GM19238 (cell line): ENCODE measurements around the gene COL25A1.
"Not testable (repeated sequence)": the region's sequence is repeated elsewhere in the genome, so short reads cannot be mapped to it uniquely, and the experiment has no call there.

Experiments used
- DNase-seq: peaks from one replicate; pipeline ENCODE4 v3.0.0; 2011; ENCODE audit warnings: low spot score; ENCODE audit not compliant: insufficient read length

COL25A1 gene

DNA sequence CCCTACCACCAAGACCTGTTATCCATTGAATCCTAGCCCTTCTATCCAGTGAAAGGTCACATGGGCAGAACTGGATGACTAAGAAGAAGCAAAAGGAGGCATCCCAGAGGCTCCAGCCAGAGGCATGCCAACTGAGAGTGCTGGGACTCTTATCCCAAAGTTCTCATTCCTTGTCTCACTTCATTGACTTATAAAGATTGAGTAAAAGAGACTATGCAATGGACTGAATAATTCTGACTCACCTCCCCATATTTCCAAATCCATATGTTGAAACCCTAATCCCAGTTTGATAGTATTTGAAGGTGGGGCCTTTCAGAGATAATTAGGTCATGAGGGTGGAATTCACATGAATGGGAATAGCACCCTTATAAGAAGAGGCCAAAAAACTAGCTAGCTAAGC lies 131.4 kb downstream of the COL25A1 start:
- no peak for DNase-seq

DNA sequence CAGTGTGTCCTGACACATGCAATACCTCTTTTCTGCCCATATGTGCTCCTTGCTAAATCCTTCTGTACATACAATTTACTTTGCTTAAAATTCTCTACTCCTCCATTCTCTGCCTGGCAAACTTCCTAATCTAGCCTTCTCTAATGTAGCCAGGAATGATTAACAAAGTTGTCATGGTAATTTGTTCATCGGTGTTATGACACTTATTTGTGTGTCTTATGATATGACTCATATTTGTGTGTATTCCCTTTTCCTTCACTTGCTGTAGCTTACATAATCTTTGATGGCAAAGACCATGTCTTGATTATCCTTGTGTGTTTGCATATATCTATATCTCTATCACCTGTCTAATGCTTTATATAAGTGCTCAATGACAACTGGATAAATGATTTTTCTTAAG lies 133.3 kb downstream of the COL25A1 start:
- DNase-seq, result no peak

DNA sequence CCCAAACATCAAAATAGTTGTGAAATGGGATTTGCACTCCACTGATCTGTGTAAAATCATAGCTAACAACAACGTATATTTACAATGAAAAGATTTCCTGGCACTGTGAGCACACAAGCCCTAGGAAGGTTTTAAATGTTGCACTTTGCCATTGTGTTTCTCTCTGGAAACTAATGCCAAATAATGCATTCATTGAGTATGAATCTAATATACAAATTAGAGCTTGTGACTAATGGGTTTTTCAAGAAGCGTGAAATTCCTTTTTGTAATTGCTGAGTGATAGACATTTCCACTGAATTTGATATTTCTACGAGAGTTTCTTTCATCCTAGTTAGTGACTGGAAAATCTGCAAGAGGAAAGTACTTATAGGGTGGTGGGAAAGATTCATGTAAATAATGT lies 135.9 kb downstream of the COL25A1 start:
- DNase-seq, result no peak

GRCh38 chr4:109166126-109166525 lies 136.3 kb downstream of the COL25A1 start:
- DNase-seq, result no peak

DNA sequence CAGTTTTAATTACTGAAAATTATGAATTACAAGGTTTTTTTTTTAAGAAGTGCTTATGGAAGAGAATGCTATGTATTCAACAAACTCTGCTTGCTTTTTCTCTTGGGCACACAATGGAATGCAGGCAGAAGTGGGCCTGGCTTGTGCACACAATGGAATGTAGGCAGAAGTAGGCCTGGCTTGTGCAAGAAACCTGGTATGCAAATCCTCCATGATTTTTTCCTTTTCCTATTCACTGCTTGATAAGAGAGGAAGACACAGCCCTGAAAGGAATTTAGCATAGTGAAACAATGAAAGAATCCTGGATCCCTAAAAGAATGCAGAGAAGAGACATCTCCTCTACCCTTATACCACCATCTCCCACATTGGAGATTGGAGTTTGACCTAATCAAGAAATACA lies 138.4 kb downstream of the COL25A1 start:
- DNase-seq, result no peak

GRCh38 chr4:109163493-109163892 lies 139.0 kb downstream of the COL25A1 start:
- DNase-seq, result no peak

GRCh38 chr4:109162759-109163158 lies 139.7 kb downstream of the COL25A1 start:
- DNase-seq, result no peak

DNA sequence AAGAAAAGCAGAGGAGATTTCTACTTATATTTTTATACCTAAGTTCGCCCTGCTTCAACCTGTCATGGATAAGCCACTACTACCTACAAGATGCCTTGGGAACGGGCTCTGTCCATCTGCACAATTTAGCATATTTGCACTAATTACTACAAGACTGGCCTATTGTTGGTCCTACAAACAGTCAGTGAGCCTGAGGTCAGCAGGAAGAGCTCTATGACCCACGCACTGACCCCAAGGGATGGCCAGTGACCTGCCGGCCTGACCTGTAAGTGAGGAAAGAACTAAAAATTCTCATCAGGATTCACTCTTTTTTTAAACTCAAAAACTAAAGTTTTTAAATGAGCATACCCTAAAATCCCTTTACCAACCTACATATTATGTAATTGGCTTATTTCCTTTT lies 142.0 kb downstream of the COL25A1 start:
- DNase-seq, result no peak

- DNase-seq, result no peak
Observed at GRCh38 chr4:109157696-109158095, 144.8 kb downstream of the COL25A1 start.

DNA sequence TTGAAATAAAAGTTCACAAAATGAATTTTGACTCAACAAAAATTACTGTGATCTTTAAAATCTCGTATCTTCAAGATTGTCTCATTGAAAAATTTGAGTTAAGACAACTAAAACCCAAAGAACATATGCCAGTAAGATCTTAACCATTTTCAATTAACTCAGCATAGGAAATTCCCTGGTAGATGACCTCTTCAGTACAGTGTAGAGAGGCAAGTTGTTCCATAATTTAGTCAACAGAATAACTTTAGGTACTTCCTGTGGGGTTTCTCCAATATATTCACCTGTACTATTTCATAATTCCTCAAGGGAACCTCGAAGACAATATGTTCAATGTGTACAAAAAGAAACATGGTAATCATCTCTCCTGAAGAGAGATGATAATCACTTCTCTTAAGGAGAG lies 145.3 kb downstream of the COL25A1 start:
- DNase-seq, result no peak

DNA sequence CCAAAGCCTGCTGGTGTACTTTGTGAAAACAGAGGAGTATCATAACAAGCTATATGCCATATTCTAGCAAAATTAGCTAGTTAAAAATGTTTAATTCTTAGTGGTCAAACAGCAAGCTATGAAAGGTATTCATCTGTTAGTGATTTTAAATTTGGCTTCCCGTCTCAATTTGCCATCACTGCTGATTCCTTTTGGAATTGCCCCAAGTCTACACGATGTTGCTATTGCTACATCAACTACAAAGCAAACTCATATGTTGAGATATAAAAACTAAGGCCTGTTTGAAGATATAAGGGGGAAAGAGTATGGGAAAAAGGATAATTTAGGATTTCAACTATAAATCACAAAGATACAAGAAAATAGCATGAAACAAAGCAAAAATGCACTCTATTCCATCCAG lies 146.1 kb downstream of the COL25A1 start:
- DNase-seq, result no peak

DNA sequence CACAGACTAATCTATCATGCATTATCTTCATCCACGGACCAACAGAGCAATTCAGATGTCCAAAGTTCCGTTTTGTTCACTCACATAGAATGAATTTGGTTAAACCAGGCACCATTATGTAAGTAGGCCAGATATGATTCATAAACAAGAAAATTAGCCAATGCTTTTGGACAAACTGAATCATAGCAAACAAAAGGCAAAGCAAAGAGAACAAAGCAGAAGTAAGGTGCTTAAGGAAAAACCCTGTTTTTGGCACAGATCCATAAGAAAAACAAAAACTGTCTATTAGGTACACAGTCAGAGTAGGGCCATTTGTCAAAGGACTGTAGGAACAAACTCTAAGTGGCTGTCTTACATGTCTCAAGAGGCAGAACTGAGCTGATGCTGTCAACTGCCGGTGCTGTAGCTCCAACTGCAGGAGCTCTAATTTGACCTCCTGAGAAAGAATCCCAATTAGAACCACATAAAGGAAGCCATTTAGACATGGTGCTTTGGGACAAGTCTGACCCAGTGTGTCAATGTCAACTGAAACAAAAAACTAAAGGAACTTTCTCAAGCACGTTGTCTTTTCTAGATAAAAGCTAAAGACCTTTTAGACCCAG lies 146.7 kb downstream of the COL25A1 start:
- DNase-seq, result no peak

DNA sequence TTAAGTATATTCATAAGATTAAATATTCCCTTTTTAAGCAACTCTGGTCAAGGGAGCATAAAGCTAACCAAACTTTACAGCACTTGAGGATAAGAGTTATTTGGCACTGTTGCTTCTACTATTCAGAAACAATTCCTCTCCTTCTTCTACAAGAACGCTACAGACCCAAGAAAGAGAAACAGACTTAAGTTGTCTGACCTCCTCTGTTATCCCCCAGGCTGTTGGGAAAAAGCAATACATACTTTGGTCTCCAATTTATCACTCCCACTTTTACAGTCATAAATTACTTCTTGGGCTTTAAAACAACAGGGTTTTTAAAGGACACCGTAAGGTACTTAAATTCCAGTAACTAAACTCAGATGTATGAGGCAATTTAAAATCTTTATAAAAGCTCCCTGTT lies 147.4 kb downstream of the COL25A1 start:
- DNase-seq, result no peak

DNA sequence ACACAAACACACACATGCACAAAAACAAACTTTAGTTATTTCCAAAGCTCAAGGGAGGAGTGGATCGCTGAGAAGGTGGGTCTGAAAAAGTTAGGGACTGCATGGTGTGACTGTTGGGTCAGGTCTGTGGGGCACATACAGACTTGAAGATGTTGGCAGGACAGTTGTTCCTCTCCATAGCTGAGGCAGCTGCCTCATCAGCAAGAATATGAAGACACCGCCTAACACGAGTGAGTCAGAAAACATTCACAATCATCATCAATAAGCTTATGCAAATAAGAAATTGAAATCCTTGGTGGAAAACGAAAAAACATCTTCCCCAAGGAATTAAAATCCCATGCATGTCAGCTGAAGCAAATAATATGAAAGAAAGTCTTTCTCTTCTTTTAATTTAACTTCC lies 148.0 kb downstream of the COL25A1 start:
- DNase-seq, result no peak

DNA sequence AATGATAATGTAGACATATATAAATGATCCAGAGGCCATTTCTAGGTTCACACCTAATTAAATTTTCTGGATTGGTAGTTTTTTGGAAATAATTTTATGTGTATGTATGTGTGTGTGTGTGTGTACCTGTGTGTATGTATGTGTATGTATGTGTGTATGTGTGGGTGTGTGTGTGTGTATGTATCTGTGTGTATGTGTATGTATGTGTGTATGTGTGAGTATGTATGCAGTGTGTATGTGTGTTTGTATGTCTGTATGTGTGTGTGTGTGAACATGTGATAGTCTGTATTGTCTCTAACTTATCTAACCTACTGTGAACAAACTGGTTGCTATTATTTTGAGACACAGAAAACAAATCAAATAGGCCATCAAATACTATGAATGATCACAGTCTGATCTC lies 152.6 kb downstream of the COL25A1 start:
- no peak for DNase-seq

DNA sequence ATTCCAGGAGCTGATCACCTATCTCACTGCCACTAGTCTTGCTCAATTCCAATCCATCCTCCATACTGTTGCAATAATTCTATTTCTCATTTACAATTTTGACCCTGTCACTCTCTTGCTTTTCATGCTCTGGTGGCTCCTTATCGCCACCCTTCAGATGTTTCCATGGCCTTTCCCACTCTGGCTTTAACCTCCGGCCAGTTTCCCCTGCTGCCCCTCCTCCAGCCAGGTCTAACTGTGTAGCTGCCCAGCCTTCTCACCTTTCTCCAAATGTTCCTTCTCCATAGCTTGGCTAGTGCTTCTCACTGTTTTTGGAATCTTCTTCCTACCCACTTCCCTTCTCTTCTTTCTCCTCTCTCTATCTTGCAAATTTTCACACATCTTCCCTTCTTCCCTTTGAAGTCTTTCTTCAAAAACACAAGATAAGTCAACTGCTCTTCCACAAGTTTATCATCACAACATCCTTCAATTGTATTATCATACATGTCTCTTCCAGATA lies 153.8 kb downstream of the COL25A1 start:
- DNase-seq, result no peak

DNA sequence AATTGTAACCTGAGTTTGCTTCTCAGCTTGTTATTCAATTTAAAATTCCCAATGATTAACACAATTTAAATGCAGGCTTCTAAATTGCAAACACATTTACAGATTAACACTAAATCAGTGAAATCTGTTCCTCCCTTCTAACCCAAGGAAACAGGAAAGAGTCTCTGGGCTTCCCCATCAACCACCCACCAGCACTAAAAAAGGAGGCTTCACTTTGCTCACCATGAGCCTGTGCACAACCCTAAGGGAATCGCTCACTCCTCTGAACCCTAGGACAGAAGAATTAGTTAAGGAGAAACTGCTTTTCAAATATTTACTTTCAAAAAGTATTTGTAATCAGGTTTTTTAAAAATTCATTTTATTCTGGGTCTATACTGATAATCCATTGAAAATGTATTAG lies 155.3 kb downstream of the COL25A1 start:
- DNase-seq, result no peak

DNA sequence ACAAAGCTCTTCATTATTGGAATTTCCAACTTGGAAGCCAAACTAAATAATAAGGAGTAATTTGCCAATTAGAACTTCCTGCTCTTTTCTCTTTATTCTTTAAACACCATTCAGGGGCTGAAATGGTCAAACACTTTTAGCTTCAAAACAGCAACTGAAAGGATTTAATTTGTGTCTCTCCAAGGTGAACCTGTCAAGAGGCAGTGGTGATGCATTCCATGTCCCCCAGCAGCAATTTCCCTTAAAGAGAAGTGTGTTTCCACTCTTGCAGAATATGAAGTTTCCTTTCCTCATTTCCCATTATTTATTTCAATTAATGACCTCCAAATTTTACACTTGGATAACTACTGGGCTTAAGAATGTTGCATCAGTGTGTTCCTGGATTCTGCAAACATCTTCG lies 156.0 kb downstream of the COL25A1 start:
- no peak for DNase-seq

DNA sequence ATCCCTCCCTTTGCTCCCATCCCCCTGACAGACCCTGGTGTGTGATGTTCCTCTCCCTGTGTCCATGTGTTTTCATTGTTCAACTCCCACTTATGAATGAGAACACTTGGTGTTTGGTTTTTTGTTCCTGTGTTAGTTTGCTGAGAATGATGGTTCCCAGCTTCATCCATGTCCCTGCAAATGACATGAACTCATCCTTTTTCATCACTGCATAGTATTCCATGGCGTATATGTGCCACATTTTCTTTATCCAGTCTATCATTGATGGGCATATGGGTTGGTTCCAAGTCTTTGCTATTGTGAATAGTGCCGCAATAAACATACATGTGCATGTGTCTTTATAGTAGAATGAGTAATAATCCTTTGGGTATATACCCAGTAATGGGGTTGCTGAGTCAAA lies 164.3 kb downstream of the COL25A1 start:
- not testable (repeated sequence) for DNase-seq

GRCh38 chr4:109134921-109135320 lies 167.5 kb downstream of the COL25A1 start:
- no peak for DNase-seq

GRCh38 chr4:109134268-109134667 lies 168.2 kb downstream of the COL25A1 start:
- DNase-seq, result no peak

DNA sequence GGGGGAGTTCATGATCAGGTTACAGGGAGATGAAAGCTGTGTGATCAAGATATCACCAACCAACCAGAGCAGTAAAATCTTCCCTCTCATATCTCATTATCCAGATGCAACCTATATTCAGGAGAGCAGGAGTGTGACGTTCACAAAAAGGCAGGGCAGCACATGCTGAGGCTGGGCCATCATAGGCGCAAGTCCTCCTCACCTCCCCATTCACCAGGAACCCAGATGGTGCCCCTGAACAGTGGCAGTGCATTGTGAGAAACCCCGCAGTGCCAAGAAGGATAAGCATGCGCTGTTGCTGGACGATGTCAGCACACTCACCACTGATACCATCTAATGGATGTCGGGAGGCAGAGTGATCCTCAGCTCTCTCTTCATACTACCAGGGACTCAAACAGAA lies 170.9 kb downstream of the COL25A1 start:
- DNase-seq, result no peak

- DNase-seq, result no peak
Observed at GRCh38 chr4:109128589-109128988, 173.9 kb downstream of the COL25A1 start.

DNA sequence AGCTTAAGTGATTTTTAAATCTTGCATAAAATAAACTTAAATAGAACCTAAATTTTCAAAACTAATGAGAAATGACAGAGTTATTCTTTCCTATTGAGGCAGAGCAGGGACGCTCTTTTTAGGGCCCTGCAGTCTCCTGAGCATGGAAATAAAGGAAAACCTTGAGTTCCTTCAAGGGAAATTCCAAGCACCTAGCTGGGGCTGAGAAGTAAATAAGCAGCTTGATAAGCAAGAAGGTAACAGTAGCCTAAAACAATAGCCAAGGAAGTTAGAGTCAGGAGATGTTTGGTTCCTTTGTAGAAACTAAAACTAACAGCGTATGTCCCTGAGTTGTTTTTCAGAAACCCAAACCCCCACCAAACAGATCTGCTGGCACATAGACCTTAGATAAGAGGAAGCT lies 174.6 kb downstream of the COL25A1 start:
- DNase-seq, result no peak
